ENCODE data around the gene CCDC27.

DNA sequence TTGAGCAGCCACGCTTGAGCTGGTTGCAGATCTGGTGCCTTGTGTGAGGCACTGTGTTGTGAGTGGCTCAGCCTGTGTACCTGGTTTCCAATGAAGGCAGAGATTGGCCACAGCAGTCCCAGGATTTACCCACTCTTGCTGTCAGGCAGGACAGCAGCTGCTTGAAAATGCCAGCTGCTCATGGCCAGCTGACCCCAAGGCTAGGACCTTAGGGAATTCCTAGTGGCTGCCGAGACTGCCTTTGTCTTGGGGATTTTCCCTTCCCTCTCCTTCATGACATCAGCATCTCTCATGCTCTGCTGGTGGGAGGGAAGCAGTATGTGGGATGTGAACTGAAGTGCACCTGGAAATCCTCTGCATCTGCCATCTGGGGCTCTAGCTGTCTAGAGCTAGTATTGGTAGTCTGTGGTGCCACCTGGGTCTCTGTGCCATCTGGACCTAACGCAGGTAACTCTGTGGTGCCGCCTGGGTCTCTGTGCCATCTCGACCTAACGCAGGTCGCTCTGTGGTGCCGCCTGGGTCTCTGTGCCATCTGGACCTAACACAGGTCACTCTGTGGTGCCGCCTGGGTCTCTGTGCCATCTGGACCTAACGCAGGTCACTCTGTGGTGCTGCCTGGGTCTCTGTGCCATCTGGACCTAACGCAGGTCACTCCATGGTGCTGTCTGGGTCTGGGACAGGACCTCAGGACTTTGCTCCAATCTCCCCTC, 47.9 kb downstream of the CCDC27 start:
- TF ChIP-seq ZNF565 (CRISPR knock-in tag; conservative IDR thresholded peaks at IDR 0.05; ENCODE audit: low read depth) (no peak), TSHZ2 (CRISPR knock-in tag; IDR thresholded peaks at IDR 0.05) (no peak), ISL1 (CRISPR knock-in tag; IDR thresholded peaks at IDR 0.05) (no peak), ARNTL (CRISPR knock-in tag; IDR thresholded peaks at IDR 0.05; ENCODE audit: borderline replicate concordance, low read depth) (no peak), TOX (CRISPR knock-in tag; IDR thresholded peaks at IDR 0.05; ENCODE audit: borderline replicate concordance) (no peak), RARB (CRISPR knock-in tag; IDR thresholded peaks at IDR 0.05) (no peak), ZFP3 (CRISPR knock-in tag; IDR thresholded peaks at IDR 0.05) (no peak), CREB5 (CRISPR knock-in tag; IDR thresholded peaks at IDR 0.05; ENCODE audit: low read depth) (no peak), CSDC2 (CRISPR knock-in tag; IDR thresholded peaks at IDR 0.05) (no peak)

Data from SK-N-SH treated with all-trans-retinoic acid at 6 μM for 48 hours (cell line).